Heart right ventricle (tissue), 16 donors: Measurements from ENCODE around the gene CCL3. TPM values are rescaled to one million over a fixed set of nuclear protein-coding genes. Genes with fewer than 3 reads are reported as not detected.
A peak's percentile ranks its signal among the peaks of the same experiment; 100 is the strongest.

ENCODE experiments used
- ATAC-seq, 8 donors: fragments of 200-7000 bp; cut with Tn5 transposase; one replicate each; pipeline ENCODE4 v1.9.1; 2020; ENCODE audit warnings: mild to moderate bottlenecking in 8 of 8, moderate library complexity in 8 of 8, moderate number of reproducible peaks in 1 of 8
- DNase-seq, 2 donors: peaks; one replicate each; pipeline ENCODE4 v3.0.0-alpha.2; 2020
- H3K27ac ChIP-seq, 10 donors: fragments of 200-600 bp; sonication (generic) in 2 of 10; one replicate each; pipeline versions ENCODE4 v1.5.0 to v1.8.0; 2020 to 2022; ENCODE audit warnings: mild to moderate bottlenecking in 3 of 10
- H3K27me3 ChIP-seq, 7 donors: fragments of 200-600 bp; one replicate each; pipeline ENCODE4 v1.8.0; 2021 to 2022; ENCODE audit warnings: mild to moderate bottlenecking in 2 of 7
- H3K36me3 ChIP-seq, 9 donors: fragments of 200-600 bp; sonication (generic) in 1 of 9; one replicate each; pipeline versions ENCODE4 v1.5.0 to v1.8.0; 2020 to 2022; ENCODE audit warnings: mild to moderate bottlenecking in 2 of 9
- H3K4me1 ChIP-seq, 9 donors: fragments of 200-600 bp; sonication (generic) in 1 of 9; one replicate each; pipeline versions ENCODE4 v1.5.0 to v1.8.0; 2020 to 2022; ENCODE audit warnings: mild to moderate bottlenecking in 4 of 9
- H3K4me3 ChIP-seq, 10 donors: fragments of 200-600 bp; sonication (generic) in 2 of 10; one replicate each; pipeline versions ENCODE4 v1.5.0 to v1.8.0; 2020 to 2022; ENCODE audit warnings: mild to moderate bottlenecking in 7 of 10, moderate library complexity in 2 of 10
- H3K9me3 ChIP-seq, 11 donors: fragments of 200-600 bp in 10 of 11; sonication (generic) in 2 of 11; one replicate each; pipeline versions ENCODE4 v1.5.0 to v1.8.0; 2013 to 2022; ENCODE audit warnings: mild to moderate bottlenecking in 2 of 11, control low read depth in 1 of 11, moderate library complexity in 1 of 11
- WGBS, 2 donors: extraction: QIAGEN DNeasy Blood & Tissue Kit; methylation state at CpG; one replicate each; pipeline ENCODE4 v1.1.7; 2013; ENCODE audit warnings: inconsistent platforms in 1 of 2; 5-methylcytosine and 5-hydroxymethylcytosine counted together
- intact Hi-C, 10 donors: fragments of 100-400 bp; cut with DNase I; formaldehyde crosslinking; loops; one replicate each; pipeline versions ENCODE4 v1.11.1 to v1.14.2; 2022
- polyA plus RNA-seq, 2 donors: library from polyadenylated mRNA; stranded (reverse); fragments of 200-250 nt; gene quantifications; one replicate each; pipeline ENCODE4 v1.2.3, GENCODE V29; 2013
- total RNA-seq, 10 donors: library from RNA; stranded (reverse); fragmentation: NEBNext Ultra II Directional in 3 of 10; extraction: Animal tissue kit (Norgen Biotek cat#: 25700) in 3 of 10; gene quantifications; one replicate each; pipeline versions ENCODE4 v1.2.1 to v1.2.4, GENCODE V29; 2021 to 2023
- TF ChIP-seq, protein P1 (sequence below), 9 donors: fragments of 200-600 bp; sonication (generic) in 2 of 9; IDR thresholded peaks; one replicate each; pipeline versions ENCODE4 v1.5.0 to v1.8.0; 2021 to 2022; ENCODE audit warnings: antibody characterized with exemption in 9 of 9, mild to moderate bottlenecking in 5 of 9, moderate library complexity in 1 of 9
- donor health status: Arrhythmogenic right ventricular cardiomyopathy.
- donor health status: ischemic (EF 13 %, LVEDD 7.1; RV severe dilation, severe dysfunction).
- donor health status: healthy with polysubstance abuse.
- donor health status: DM: no; HTN: yes; CAD: no.
- donor health status: DM: no; HTN: no; CAD: no.
- donor health status: ischemic (EF 25% LVEDD 6.9; RV normal size, moderate dysfunction).
- donor health status: ischemic (EF 25% LVEDD 5.7; RV mildly dilated, moderate dysfunction).
- donor health status: healthy.
- donor health status: DM: yes; HTN: yes; CAD: no.
- donor health status: Ischemic cardiomyopathy.
- donor health status: ischemic (EF 35%, LVEDD 5.7; RV mildly dilated, moderate dysfunction).
- donor health status: nonischemic (EF 11% LVEDD 7.7; RV severe dilation, severe dysfunction).
- donor health status: DM: yes; HTN: yes; CAD: no.
- donor health status: PGD.
- donor health status: ischemic (EF 29% LVEDD 5.4; RV normal size, mild dysfunction).
- donor health status: nonischemic (EF 23%, LVEDD 6.1; RV moderate dilation, normal function).

CCL3 gene
- total and polyA plus RNA-seq, 12 donors, result 0.24 to 12.3 (median 0.68) TPM; not detected in 4

DNA sequence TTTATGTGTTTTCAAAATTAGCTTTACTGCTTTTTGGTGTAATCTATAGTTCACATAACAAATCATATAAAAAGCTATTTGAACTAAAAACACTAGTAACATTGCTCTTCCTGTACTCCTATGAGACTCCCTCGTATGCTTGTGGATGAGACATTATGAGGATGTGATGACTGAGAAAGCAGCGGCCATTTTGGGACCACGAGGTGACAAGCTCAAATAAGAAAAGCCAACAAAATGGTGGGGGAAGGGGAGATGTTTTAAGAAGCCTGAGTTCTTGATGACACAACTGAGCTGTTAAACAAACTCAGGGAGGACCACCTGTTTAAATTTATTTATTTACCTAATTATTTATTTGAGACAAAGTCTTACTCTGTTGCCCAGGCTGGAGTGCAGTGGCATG is 21.4 kb downstream of the CCL3 start:
- TF ChIP-seq, protein P1, sequence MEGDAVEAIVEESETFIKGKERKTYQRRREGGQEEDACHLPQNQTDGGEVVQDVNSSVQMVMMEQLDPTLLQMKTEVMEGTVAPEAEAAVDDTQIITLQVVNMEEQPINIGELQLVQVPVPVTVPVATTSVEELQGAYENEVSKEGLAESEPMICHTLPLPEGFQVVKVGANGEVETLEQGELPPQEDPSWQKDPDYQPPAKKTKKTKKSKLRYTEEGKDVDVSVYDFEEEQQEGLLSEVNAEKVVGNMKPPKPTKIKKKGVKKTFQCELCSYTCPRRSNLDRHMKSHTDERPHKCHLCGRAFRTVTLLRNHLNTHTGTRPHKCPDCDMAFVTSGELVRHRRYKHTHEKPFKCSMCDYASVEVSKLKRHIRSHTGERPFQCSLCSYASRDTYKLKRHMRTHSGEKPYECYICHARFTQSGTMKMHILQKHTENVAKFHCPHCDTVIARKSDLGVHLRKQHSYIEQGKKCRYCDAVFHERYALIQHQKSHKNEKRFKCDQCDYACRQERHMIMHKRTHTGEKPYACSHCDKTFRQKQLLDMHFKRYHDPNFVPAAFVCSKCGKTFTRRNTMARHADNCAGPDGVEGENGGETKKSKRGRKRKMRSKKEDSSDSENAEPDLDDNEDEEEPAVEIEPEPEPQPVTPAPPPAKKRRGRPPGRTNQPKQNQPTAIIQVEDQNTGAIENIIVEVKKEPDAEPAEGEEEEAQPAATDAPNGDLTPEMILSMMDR (IDR thresholded peaks at IDR 0.05), result no peak
- 75 to 78% methylated on average over 3 of the region's 3 CpGs for whole genome bisulfite sequencing, 2 donors
- Histone ChIP-seq H3K4me3 (no peak overlapping the region), H3K27ac (peak overlapping the region in 1 of 10 donors; percentile 34), H3K27me3 (no peaks in the 10 kb centered on the region), H3K9me3 (peaks cover 0 to 4% (median 0%) of the 10 kb centered on the region in 11 donors), H3K4me1 (peaks cover 0 to 13% (median 0%) of the 10 kb centered on the region in 9 donors), H3K36me3 (no peaks in the 10 kb centered on the region)
- intact Hi-C loops, result loop anchor here in 2 of 10 donors (10.0 kb wide), 2 partner anchors 64 to 94 kb away; partner anchors contain the start of gene CCL15 (in 1 of the 2)
- ATAC-seq (no peak), DNase-seq (no peak)

DNA sequence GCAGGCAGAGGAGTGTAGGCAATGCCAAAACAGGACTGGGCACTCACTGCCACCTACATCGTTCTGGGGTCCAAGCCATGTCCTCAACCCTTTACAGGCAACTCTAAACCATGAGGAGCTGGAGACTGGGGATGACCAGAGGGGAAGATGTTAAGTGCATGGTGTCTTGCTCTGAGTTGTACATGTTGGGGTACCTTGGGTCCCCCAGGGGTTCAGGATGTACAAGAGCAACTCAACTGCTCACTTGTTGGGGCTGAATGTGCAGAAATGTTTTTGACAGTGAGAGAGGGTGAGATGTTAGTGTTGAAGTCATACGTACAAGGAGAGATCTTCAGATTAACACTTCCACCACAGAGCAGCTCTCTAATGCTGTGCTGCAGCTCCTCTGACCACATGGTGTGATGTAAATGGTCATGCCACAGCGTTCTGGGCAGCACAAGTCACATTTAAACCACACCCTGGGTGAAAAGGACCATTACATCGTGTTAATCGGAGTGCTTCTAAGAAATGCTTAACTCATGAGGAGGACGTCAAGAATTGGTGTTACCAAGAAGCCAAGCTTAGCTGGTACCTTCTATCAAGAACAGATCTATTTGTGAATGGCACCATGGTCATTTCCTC is 23.5 kb downstream of the CCL3 start:
- ATAC-seq, result peak in 4 of 8 donors; percentile 16 to 58 (median 38)
- 84 to 85% methylated on average over 6 of the region's 6 CpGs for WGBS, 2 donors

DNA sequence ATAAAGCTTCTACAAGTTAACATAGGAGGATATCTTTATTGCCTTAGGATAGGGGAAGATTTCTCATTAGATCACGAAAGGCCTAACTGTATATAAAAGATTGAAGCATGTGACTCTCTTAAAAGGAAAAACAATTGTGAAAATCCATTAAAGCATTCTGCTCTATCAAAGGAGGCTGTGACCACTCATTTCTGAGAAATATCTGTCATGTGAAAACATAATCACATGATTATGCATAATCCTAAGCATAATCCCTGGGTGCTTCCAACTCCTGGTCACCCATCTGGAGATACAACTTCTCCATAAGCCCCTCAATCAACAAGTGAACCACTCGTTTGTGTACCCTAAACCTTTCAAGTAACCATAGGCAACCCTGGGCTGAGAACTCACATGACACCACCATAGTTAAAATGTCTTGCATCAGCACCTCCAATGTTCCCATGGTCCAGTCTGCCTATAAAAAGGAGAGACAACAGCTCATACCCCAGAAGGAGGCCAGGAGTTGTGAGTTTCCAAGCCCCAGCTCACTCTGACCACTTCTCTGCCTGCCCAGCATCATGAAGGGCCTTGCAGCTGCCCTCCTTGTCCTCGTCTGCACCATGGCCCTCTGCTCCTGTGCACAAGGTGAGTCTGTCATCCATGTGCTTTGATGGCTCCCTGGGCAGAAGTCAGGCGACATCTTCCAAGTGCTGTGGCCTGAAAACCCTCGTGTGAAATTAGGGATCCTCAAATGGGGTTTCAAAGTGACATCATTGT is 26.0 kb downstream of the CCL3 start, which contains the start of gene CCL18:
TSS of gene CCL18 (plus strand) at position 487 of the 756 bp plus-strand sequence. CDS start at position 558, 71 bp downstream.
- intact Hi-C loops, result loop anchor here in 2 of 10 donors (10.0 kb wide), 2 partner anchors 59 to 89 kb away; partner anchors contain the start of gene CCL15 (in 1 of the 2)
- no peak for ATAC-seq
- no peak for DNase-seq
- H3K27me3 ChIP-seq, result peaks cover 0 to 7% (median 0%) of the 10 kb centered on the region in 7 donors
- WGBS, 2 donors, result 71 to 76% methylated on average over 5 of the region's 5 CpGs
- TF ChIP-seq, protein P1 (IDR thresholded peaks at IDR 0.05), result no peak
- no peak within 1 kb of the TSS for H3K4me3 ChIP-seq
- no peak within 1 kb of the TSS for H3K27ac ChIP-seq
- H3K36me3 ChIP-seq, result no peaks in the 10 kb centered on the region
- H3K9me3 ChIP-seq, result peaks cover 0 to 4% (median 0%) of the 10 kb centered on the region in 11 donors
- no peaks in the 10 kb centered on the region for H3K4me1 ChIP-seq

More for the DNA sequence above, 23.5 kb downstream of the CCL3 start:
- Histone ChIP-seq H3K9me3 (peaks cover 0 to 4% (median 0%) of the 10 kb centered on the region in 11 donors), H3K36me3 (no peaks in the 10 kb centered on the region), H3K4me3 (no peak overlapping the region), H3K27me3 (peaks cover 0 to 3% (median 0%) of the 10 kb centered on the region in 7 donors), H3K4me1 (peaks cover 0 to 4% (median 0%) of the 10 kb centered on the region in 9 donors), H3K27ac (peak overlapping the region in 1 of 10 donors; percentile 74)
- TF ChIP-seq, protein P1 (IDR thresholded peaks at IDR 0.05), result no peak
- no peak for DNase-seq
- intact Hi-C loops, result loop anchor here in 3 of 10 donors (2.0 to 10.0 kb wide), 3 partner anchors 22 to 92 kb away; partner anchors contain the start of gene CCL15 (in 1 of the 3)

DNA sequence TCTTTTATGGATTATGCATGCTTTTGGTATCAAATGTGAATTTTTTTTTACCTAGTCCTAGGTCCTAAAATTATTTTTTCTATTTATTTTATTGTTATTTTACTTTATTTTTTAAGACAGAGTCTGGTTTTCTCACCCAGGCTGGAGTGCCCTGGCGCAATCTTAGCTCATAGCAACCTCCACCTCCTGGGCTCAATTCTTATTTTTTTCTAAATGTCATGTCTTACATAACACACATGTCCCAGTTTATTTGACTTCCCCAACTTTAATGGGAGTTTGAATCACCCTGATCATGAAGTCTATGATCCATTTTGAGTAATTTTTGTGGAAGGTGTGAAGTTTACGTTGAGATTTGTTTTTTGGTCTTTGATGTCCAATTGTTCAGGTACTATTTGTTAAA is 29.1 kb downstream of the CCL3 start:
- 89 to 91% methylated on average over 2 of the region's 2 CpGs for WGBS, 2 donors
- no peak for ATAC-seq
- Histone ChIP-seq H3K4me1 (peaks cover 0 to 12% (median 0%) of the 10 kb centered on the region in 9 donors), H3K36me3 (no peaks in the 10 kb centered on the region), H3K27me3 (peaks cover 0 to 7% (median 0%) of the 10 kb centered on the region in 7 donors), H3K4me3 (no peak overlapping the region), H3K9me3 (peaks cover 0 to 4% (median 0%) of the 10 kb centered on the region in 11 donors), H3K27ac (no peak overlapping the region)
- intact Hi-C loops, result loop anchor here in 2 of 10 donors (10.0 kb wide), 2 partner anchors 56 to 86 kb away; partner anchors contain the start of gene CCL15 (in 1 of the 2)
- no peak for DNase-seq
- TF ChIP-seq, protein P1 (IDR thresholded peaks at IDR 0.05), result no peak
